GM12878 (cell line): ENCODE measurements around the gene SMURF1. TPM values are rescaled to one million over a fixed set of nuclear protein-coding genes. Genes with fewer than 3 reads are reported as not detected.

Experiments used
- ATAC-seq: fragments of 200-7000 bp; cut with Tn5 transposase; 3 replicates; pipeline ENCODE4 v1.9.1; 2020; ENCODE audit warnings: mild to moderate bottlenecking, moderate library complexity
- BruUV-seq: library from RNA; stranded (reverse); fragments of 400-500 nt; replicated peaks from 2 replicates; lab custom pipeline; 2021; lab: Mats Ljungman, UMichigan
- CTCF ChIA-PET: fragments of 300-600 bp; sonication (Branson Sonifier 250); formaldehyde crosslinking; extraction: SDS; loops from one replicate; lab custom pipeline; 2021; ENCODE audit warnings: inconsistent platforms; lab: Yijun Ruan, JAX
- POLR2A ChIA-PET: fragments of 350-600 bp; formaldehyde crosslinking; extraction: SDS; loops from one replicate; lab custom pipeline; 2021; ENCODE audit warnings: inconsistent platforms; lab: Charles Lee
- RAD21 ChIA-PET: fragments of 300-600 bp; sonication (Branson Sonifier 250); formaldehyde crosslinking; loops from one replicate; lab custom pipeline; 2023; ENCODE audit warnings: antibody characterized with exemption; ENCODE audit not compliant: unreplicated experiment; lab: Charles Lee
- SMC1A ChIA-PET: fragments of 300-600 bp; sonication (Branson Sonifier 250); formaldehyde crosslinking; loops from one replicate; lab custom pipeline; 2023; ENCODE audit not compliant: unreplicated experiment, uncharacterized antibody; lab: Charles Lee
- DNase-seq: peaks from one replicate; pipeline ENCODE4 v3.0.0-alpha.2; 2011; ENCODE audit warnings: low read depth, low spot score
- FAIRE-seq: peaks from 3 replicates; lab custom pipeline; 2011; peaks lifted over from hg19 to GRCh38; lab: Jason Lieb, UNC
- H2AFZ ChIP-seq: 2 replicates; pipeline ENCODE4 v1.6.0; 2011; ENCODE audit warnings: low read depth, low read length, control low read depth; ENCODE audit not compliant: control insufficient read depth
- H3K27ac ChIP-seq: 2 replicates; pipeline ENCODE4 v1.5.1; 2011; ENCODE audit warnings: control low read depth; ENCODE audit not compliant: control insufficient read depth, insufficient read depth
- H3K27me3 ChIP-seq, 2 experiments: replicated peaks in 1 of 2; 2 replicates each; pipeline versions ENCODE4 v1.6.0 to v1.6.1; 2011; ENCODE audit warnings: low read length in 1 of 2; ENCODE audit not compliant: control insufficient read depth in 2 of 2, insufficient read depth in 2 of 2
- H3K36me3 ChIP-seq, 2 experiments: 2 replicates each; pipeline ENCODE4 v1.5.1; 2011; ENCODE audit warnings: low read length in 1 of 2; ENCODE audit not compliant: control insufficient read depth in 2 of 2, insufficient read depth in 2 of 2
- H3K4me1 ChIP-seq: 2 replicates; pipeline ENCODE4 v1.6.1; 2011; ENCODE audit warnings: mild to moderate bottlenecking, low read length, moderate library complexity, mixed read lengths; ENCODE audit not compliant: control insufficient read depth, insufficient read depth
- H3K4me2 ChIP-seq: 2 replicates; pipeline ENCODE4 v1.6.0; 2011; ENCODE audit warnings: control low read depth; ENCODE audit not compliant: control insufficient read depth, insufficient read depth
- H3K4me3 ChIP-seq: fragments of 200-600 bp; sonication (generic); 2 replicates; pipeline ENCODE4 v1.5.1; 2016
- H3K79me2 ChIP-seq: 2 replicates; pipeline ENCODE4 v1.6.0; 2011; ENCODE audit warnings: low read length; ENCODE audit not compliant: control insufficient read depth, insufficient read depth
- H3K9ac ChIP-seq: 2 replicates; pipeline ENCODE4 v1.8.0; 2011; ENCODE audit warnings: low read length, control low read depth, mixed read lengths; ENCODE audit not compliant: control insufficient read depth, insufficient read depth
- H3K9me3 ChIP-seq: replicated peaks from 3 replicates; pipeline ENCODE4 v1.5.1; 2011; ENCODE audit warnings: mild to moderate bottlenecking, low read length; ENCODE audit not compliant: control insufficient read depth, insufficient read depth
- H4K20me1 ChIP-seq: 2 replicates; pipeline ENCODE4 v1.6.0; 2011; ENCODE audit not compliant: control insufficient read depth, insufficient read depth
- BHLHE40 ChIP-seq, 2 experiments: fragments of 450-650 bp in 1 of 2; IDR thresholded peaks; 2 replicates each; pipeline ENCODE4 v1.6.1; 2011 to 2017; ENCODE audit warnings: low read depth in 2 of 2, borderline replicate concordance in 1 of 2, improper control_type of control experiment in 1 of 2, low read length in 1 of 2, mild to moderate bottlenecking in 1 of 2
- CBX5 ChIP-seq: sonication (generic); IDR thresholded peaks from 2 replicates; pipeline ENCODE4 v1.6.1; 2016; ENCODE audit warnings: low read depth, moderate library complexity, mild to moderate bottlenecking, inconsistent platforms
- CEBPB ChIP-seq, 2 experiments: fragments of 150-350 bp in 1 of 2; IDR thresholded peaks; 2 replicates each; pipeline ENCODE4 v1.6.1; 2012 to 2014; ENCODE audit warnings: low read depth in 2 of 2, low read length in 2 of 2, borderline replicate concordance in 1 of 2, inconsistent platforms in 1 of 2
- ETV6 ChIP-seq, 2 experiments: fragments of 450-650 bp in 1 of 2; IDR thresholded peaks in 1 of 2; conservative IDR thresholded peaks in 1 of 2; 2 replicates each; pipeline ENCODE4 v1.6.1; 2014; ENCODE audit warnings: antibody characterized with exemption in 1 of 2, borderline replicate concordance in 1 of 2, low read depth in 1 of 2, mild to moderate bottlenecking in 1 of 2, moderate library complexity in 1 of 2
- MEF2A ChIP-seq: IDR thresholded peaks from 2 replicates; pipeline ENCODE4 v1.6.1; 2011; ENCODE audit warnings: low read depth, mild to moderate bottlenecking, low read length, moderate library complexity; ENCODE audit not compliant: insufficient read depth
- MXI1 ChIP-seq: fragments of 150-350 bp; IDR thresholded peaks from 2 replicates; pipeline ENCODE4 v1.6.1; 2011; ENCODE audit warnings: low read depth, mild to moderate bottlenecking, inconsistent platforms, low read length, improper control_type of control experiment
- MYB ChIP-seq: fragments of 150-350 bp; IDR thresholded peaks from 2 replicates; pipeline ENCODE4 v1.6.1; 2014; ENCODE audit warnings: mild to moderate bottlenecking, low read depth, low read length, borderline replicate concordance
- NFIC ChIP-seq: IDR thresholded peaks from 2 replicates; pipeline ENCODE4 v1.6.1; 2012; ENCODE audit warnings: low read depth, mild to moderate bottlenecking, inconsistent platforms, low read length, moderate library complexity
- NFXL1 ChIP-seq: fragments of 450-650 bp; IDR thresholded peaks from 2 replicates; pipeline ENCODE4 v1.6.1; 2017; ENCODE audit warnings: antibody characterized with exemption, mild to moderate bottlenecking, borderline replicate concordance
- NR2F1 ChIP-seq: fragments of 450-650 bp; conservative IDR thresholded peaks from 2 replicates; pipeline ENCODE4 v1.6.1; 2017; ENCODE audit warnings: mild to moderate bottlenecking
- RBBP5 ChIP-seq: fragments of 200-600 bp; sonication (generic); conservative IDR thresholded peaks from 2 replicates; pipeline ENCODE4 v1.6.1; 2016
- RFX5 ChIP-seq: IDR thresholded peaks from 2 replicates; pipeline ENCODE4 v1.6.1; 2011; ENCODE audit warnings: low read depth, low read length, improper control_type of control experiment
- SIX5 ChIP-seq: IDR thresholded peaks from 2 replicates; pipeline ENCODE4 v1.6.1; 2011; ENCODE audit warnings: mild to moderate bottlenecking, low read depth, low read length, moderate library complexity; ENCODE audit not compliant: severe bottlenecking
- TCF3 ChIP-seq: IDR thresholded peaks from 2 replicates; pipeline ENCODE4 v1.6.1; 2012; ENCODE audit warnings: low read depth, mild to moderate bottlenecking, low read length, borderline replicate concordance; ENCODE audit not compliant: insufficient read depth
- YY1 ChIP-seq: IDR thresholded peaks from 2 replicates; pipeline ENCODE4 v1.6.1; 2011; ENCODE audit warnings: low read depth, mild to moderate bottlenecking, low read length
- ZBTB40 ChIP-seq: fragments of 450-650 bp; IDR thresholded peaks from 2 replicates; pipeline ENCODE4 v1.6.1; 2016; ENCODE audit warnings: mild to moderate bottlenecking, moderate library complexity, borderline replicate concordance
- WGBS: methylation state at CpG from one replicate; pipeline ENCODE4 v1.1.6; 2016; ENCODE audit warnings: low lambda C conversion rate; ENCODE audit not compliant: insufficient replicate concordance, insufficient coverage; ENCODE audit errors: missing lambda C conversion rate; 5-methylcytosine and 5-hydroxymethylcytosine counted together
- in situ Hi-C: fragments of 300-500 bp; cut with MboI; formaldehyde crosslinking; loops from 9 replicates; pipeline ENCODE4 v1.14.3; 2018; ENCODE audit warnings: mixed read lengths
- intact Hi-C: fragments of 100-400 bp; cut with micrococcal nuclease; formaldehyde crosslinking; loops from one replicate; pipeline ENCODE4 v1.14.2; 2022; ENCODE audit not compliant: unreplicated experiment
- polyA plus RNA-seq, 11 experiments: library from polyadenylated mRNA; depleted of rRNA in 4 of 11; unstranded in 6 of 11; stranded (reverse) in 5 of 11; fragments of >200 nt; fragmentation: Nextera tagmentation in 4 of 11; fragmentation: Illumina TruSeq in 1 of 11; extraction: Ambion mirVana in 4 of 11; extraction: Trizol in 1 of 11; gene quantifications; 1 replicate in 1 of 11; 2 replicates in 10 of 11; pipeline versions ENCODE4 v1.2.1 to v1.2.3, GENCODE V29; 2011 to 2016; ENCODE audit warnings: inconsistent platforms in 2 of 11, missing spikeins in 2 of 11, low read depth in 1 of 11
- total RNA-seq, 4 experiments: library from RNA; depleted of rRNA in 3 of 4; stranded (reverse); fragments of >200 nt in 3 of 4; fragmentation: Illumina TruSeq in 1 of 4; extraction: Trizol in 1 of 4; gene quantifications; 2 replicates each; pipeline versions ENCODE4 v1.2.1 to v1.2.3, GENCODE V29; 2013 to 2021
- TF ChIP-seq, protein P1 (sequence below): fragments of 450-650 bp; IDR thresholded peaks from 2 replicates; pipeline ENCODE4 v1.6.1; 2017; ENCODE audit warnings: mild to moderate bottlenecking, moderate library complexity

SMURF1 gene
- total and polyA plus RNA-seq, 10 of the 15 experiments (the other 5 are each of a cell fraction or from before 2014, with no cell fraction given): 0.76 to 14.0 (median 7.9) TPM

- in situ Hi-C loops: no loop called here
- Histone ChIP-seq H3K9me3 (no peaks in the 10 kb centered on the region), H3K4me1 (no peaks in the 10 kb centered on the region), H3K27me3 (no peaks in the 10 kb centered on the region), H3K36me3 (no peaks in the 10 kb centered on the region), H3K27ac (no peak overlapping the region), H3K4me2 (no peak overlapping the region), H4K20me1 (no peaks in the 10 kb centered on the region), H3K9ac (no peak overlapping the region), H2AFZ (no peak overlapping the region), H3K4me3 (no peak overlapping the region), H3K79me2 (no peaks in the 10 kb centered on the region)
- DNase-seq (no peak), FAIRE-seq (no peak), ATAC-seq (no peak)
- intact Hi-C loops: no loop called here
- SMC1A ChIA-PET: no interaction called here
- WGBS: 41% methylated on average over 3 of the region's 3 CpGs
- POLR2A ChIA-PET: interaction anchor here (0.6 kb wide), 1 partner anchor 785 kb away, joined by 4 read pairs; no protein-coding TSS in a partner anchor
- RAD21 ChIA-PET: no interaction called here
- CTCF ChIA-PET: no interaction called here
- BruUV-seq: no TSS peak
- TF ChIP-seq YY1 (no peak), TCF3 (no peak), ETV6 (conservative IDR thresholded peaks at IDR 0.05 in 1 of 2, IDR thresholded peaks at IDR 0.05 in 1 of 2; ENCODE audit: borderline replicate concordance in 1 of 2, low read depth in 1 of 2) (no peak), RFX5 (no peak), CBX5 (no peak), MYB (no peak), BHLHE40 (IDR thresholded peaks at IDR 0.05; ENCODE audit: borderline replicate concordance in 1 of 2, low read depth in 2 of 2, low read length in 1 of 2) (no peak), NFXL1 (no peak), MXI1 (no peak), NFIC (no peak), CEBPB (IDR thresholded peaks at IDR 0.05; ENCODE audit: borderline replicate concordance in 1 of 2, low read depth in 2 of 2, low read length in 2 of 2) (no peak), RBBP5 (no peak), ZBTB40 (no peak), SIX5 (no peak), MEF2A (no peak), NR2F1 (no peak)
- TF ChIP-seq, protein P1, sequence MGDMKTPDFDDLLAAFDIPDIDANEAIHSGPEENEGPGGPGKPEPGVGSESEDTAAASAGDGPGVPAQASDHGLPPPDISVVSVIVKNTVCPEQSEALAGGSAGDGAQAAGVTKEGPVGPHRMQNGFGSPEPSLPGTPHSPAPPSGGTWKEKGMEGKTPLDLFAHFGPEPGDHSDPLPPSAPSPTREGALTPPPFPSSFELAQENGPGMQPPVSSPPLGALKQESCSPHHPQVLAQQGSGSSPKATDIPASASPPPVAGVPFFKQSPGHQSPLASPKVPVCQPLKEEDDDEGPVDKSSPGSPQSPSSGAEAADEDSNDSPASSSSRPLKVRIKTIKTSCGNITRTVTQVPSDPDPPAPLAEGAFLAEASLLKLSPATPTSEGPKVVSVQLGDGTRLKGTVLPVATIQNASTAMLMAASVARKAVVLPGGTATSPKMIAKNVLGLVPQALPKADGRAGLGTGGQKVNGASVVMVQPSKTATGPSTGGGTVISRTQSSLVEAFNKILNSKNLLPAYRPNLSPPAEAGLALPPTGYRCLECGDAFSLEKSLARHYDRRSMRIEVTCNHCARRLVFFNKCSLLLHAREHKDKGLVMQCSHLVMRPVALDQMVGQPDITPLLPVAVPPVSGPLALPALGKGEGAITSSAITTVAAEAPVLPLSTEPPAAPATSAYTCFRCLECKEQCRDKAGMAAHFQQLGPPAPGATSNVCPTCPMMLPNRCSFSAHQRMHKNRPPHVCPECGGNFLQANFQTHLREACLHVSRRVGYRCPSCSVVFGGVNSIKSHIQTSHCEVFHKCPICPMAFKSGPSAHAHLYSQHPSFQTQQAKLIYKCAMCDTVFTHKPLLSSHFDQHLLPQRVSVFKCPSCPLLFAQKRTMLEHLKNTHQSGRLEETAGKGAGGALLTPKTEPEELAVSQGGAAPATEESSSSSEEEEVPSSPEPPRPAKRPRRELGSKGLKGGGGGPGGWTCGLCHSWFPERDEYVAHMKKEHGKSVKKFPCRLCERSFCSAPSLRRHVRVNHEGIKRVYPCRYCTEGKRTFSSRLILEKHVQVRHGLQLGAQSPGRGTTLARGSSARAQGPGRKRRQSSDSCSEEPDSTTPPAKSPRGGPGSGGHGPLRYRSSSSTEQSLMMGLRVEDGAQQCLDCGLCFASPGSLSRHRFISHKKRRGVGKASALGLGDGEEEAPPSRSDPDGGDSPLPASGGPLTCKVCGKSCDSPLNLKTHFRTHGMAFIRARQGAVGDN: no peak
These were observed 26.8 kb upstream of the SMURF1 start for GRCh38 chr7:99170730-99171074.
